OCI-LY3 (cell line): Measurements from ENCODE around the gene TWSG1.

Experiments
- H2AFZ ChIP-seq: fragments of 200-600, 300-600 bp; shearing (Covaris generic); 2 replicates; pipeline ENCODE4 v1.6.0; 2014; ENCODE audit warnings: antibody characterized with exemption, low read depth, low read length
- H3K27ac ChIP-seq: fragments of 200-600, 300-600 bp; sonication (generic); 2 replicates; pipeline ENCODE4 v1.5.1; 2014; ENCODE audit warnings: mild to moderate bottlenecking, low read length, moderate library complexity, mixed read lengths
- H3K27me3 ChIP-seq: fragments of 200-600, 300-600 bp; sonication (generic); 2 replicates; pipeline ENCODE4 v1.6.1; 2014; ENCODE audit warnings: low read depth, low read length, mixed read lengths
- H3K36me3 ChIP-seq: fragments of 200-600, 300-600 bp; sonication (generic); replicated peaks from 2 replicates; pipeline ENCODE3; 2014; ENCODE audit warnings: low read depth, low read length, mixed read lengths
- H3K4me1 ChIP-seq: fragments of 300-600, 200-600 bp; sonication (generic); 2 replicates; pipeline ENCODE4 v1.6.1; 2014; ENCODE audit warnings: low read length, mixed read lengths
- H3K4me2 ChIP-seq: fragments of 200-600, 300-600 bp; sonication (generic); 2 replicates; pipeline ENCODE4 v1.6.1; 2014; ENCODE audit warnings: low read length, mixed read lengths
- H3K4me3 ChIP-seq: fragments of 300-600, 200-600 bp; sonication (generic); 2 replicates; pipeline ENCODE4 v1.5.1; 2014; ENCODE audit warnings: antibody characterized with exemption, mild to moderate bottlenecking, low read length, moderate library complexity
- H3K79me2 ChIP-seq: fragments of 300-600, 200-600 bp; shearing (Covaris generic); 2 replicates; pipeline ENCODE4 v1.6.1; 2014; ENCODE audit warnings: mild to moderate bottlenecking, low read length, mixed read lengths
- H3K9ac ChIP-seq: fragments of 300-600, 200-600 bp; shearing (Covaris generic); 2 replicates; pipeline ENCODE4 v1.6.0; 2014; ENCODE audit warnings: mild to moderate bottlenecking, low read length, moderate library complexity
- H3K9me3 ChIP-seq: fragments of 200-600, 300-600 bp; shearing (Covaris generic); 2 replicates; pipeline ENCODE4 v1.6.1; 2014; ENCODE audit warnings: low read length, mixed read lengths; ENCODE audit not compliant: insufficient read depth
- H4K20me1 ChIP-seq: fragments of 200-600, 300-600 bp; sonication (generic); 2 replicates; pipeline ENCODE4 v1.6.1; 2016; ENCODE audit warnings: low read length, mixed read lengths; ENCODE audit not compliant: insufficient read depth
- CTCF ChIP-seq: fragments of 200-600, 300-600 bp; sonication (generic); IDR thresholded peaks from 2 replicates; pipeline ENCODE4 v1.5.1; 2014; ENCODE audit warnings: antibody characterized with exemption, low read length, low read depth
- EZH2phosphoT487 ChIP-seq: fragments of 200-600 bp; shearing (Covaris generic); IDR thresholded peaks from 2 replicates; pipeline ENCODE4 v1.6.1; 2018; ENCODE audit warnings: antibody characterized with exemption, mixed run types, low read depth

The TWSG1 gene

GRCh38 chr18:9405977-9406376, 71.4 kb downstream of the TWSG1 start:
- TF ChIP-seq CTCF (no peak), EZH2phosphoT487 (no peak)
- Histone ChIP-seq H3K4me3 (no peak overlapping the region), H3K4me1 (no peaks in the 10 kb centered on the region), H2AFZ (no peak overlapping the region), H3K4me2 (no peak overlapping the region), H3K79me2 (no peaks in the 10 kb centered on the region), H3K27ac (no peak overlapping the region), H3K9ac (no peak overlapping the region), H3K27me3 (no peaks in the 10 kb centered on the region), H4K20me1 (no peaks in the 10 kb centered on the region), H3K36me3 (no peaks in the 10 kb centered on the region), H3K9me3 (no peaks in the 10 kb centered on the region)

- no peak overlapping the region for H3K27ac ChIP-seq
- no peaks in the 10 kb centered on the region for H3K27me3 ChIP-seq
- H3K36me3 ChIP-seq = no peaks in the 10 kb centered on the region
- H3K4me3 ChIP-seq = no peak overlapping the region
- no peak overlapping the region for H3K9ac ChIP-seq
- no peak for TF ChIP-seq EZH2phosphoT487
- no peak overlapping the region for H2AFZ ChIP-seq
- no peaks in the 10 kb centered on the region for H3K9me3 ChIP-seq
- no peak overlapping the region for H3K4me2 ChIP-seq
- no peaks in the 10 kb centered on the region for H3K79me2 ChIP-seq
- H4K20me1 ChIP-seq = no peaks in the 10 kb centered on the region
- no peaks in the 10 kb centered on the region for H3K4me1 ChIP-seq
Measured at GRCh38 chr18:9410515-9410914, 75.9 kb downstream of the TWSG1 start.

- no peaks in the 10 kb centered on the region for H3K79me2 ChIP-seq
- H3K27ac ChIP-seq = no peak overlapping the region
- no peak overlapping the region for H3K4me2 ChIP-seq
- no peak for TF ChIP-seq CTCF
- no peak for TF ChIP-seq EZH2phosphoT487
- H2AFZ ChIP-seq = no peak overlapping the region
- H4K20me1 ChIP-seq = no peaks in the 10 kb centered on the region
- H3K27me3 ChIP-seq = no peaks in the 10 kb centered on the region
- H3K4me1 ChIP-seq = no peaks in the 10 kb centered on the region
- no peaks in the 10 kb centered on the region for H3K36me3 ChIP-seq
- H3K9ac ChIP-seq = no peak overlapping the region
- no peak overlapping the region for H3K4me3 ChIP-seq
- H3K9me3 ChIP-seq = no peaks in the 10 kb centered on the region
Measured at GRCh38 chr18:9413576-9413975, 79.0 kb downstream of the TWSG1 start.

GRCh38 chr18:9416563-9417072, 82.0 kb downstream of the TWSG1 start:
- no peak overlapping the region for H2AFZ ChIP-seq
- H3K4me3 ChIP-seq = no peak overlapping the region
- no peaks in the 10 kb centered on the region for H3K9me3 ChIP-seq
- no peaks in the 10 kb centered on the region for H4K20me1 ChIP-seq
- H3K36me3 ChIP-seq = no peaks in the 10 kb centered on the region
- no peaks in the 10 kb centered on the region for H3K4me1 ChIP-seq
- no peaks in the 10 kb centered on the region for H3K27me3 ChIP-seq
- no peaks in the 10 kb centered on the region for H3K79me2 ChIP-seq
- no peak overlapping the region for H3K4me2 ChIP-seq
- no peak overlapping the region for H3K27ac ChIP-seq
- TF ChIP-seq CTCF (no peak), EZH2phosphoT487 (no peak)
- no peak overlapping the region for H3K9ac ChIP-seq
